NCI-H1105 treated with DMSO at 0.1 percent for 48 hours (cell line): ENCODE data around the gene RWDD1.
A peak's percentile ranks its signal among the peaks of the same experiment; 100 is the strongest.

Experiments used
- DNase-seq: peaks from one replicate; lab custom pipeline; 2025; lab: John Stamatoyannopoulos, UW

The RWDD1 gene

GRCh38 chr6:116615937-116616736, 44.8 kb downstream of the RWDD1 start, which contains the start of gene RSPH4A:
TSS of gene RSPH4A (plus strand) at chr6:116616479. CDS start at chr6:116616624, 145 bp downstream.
- DNase-seq = peak; percentile 99

GRCh38 chr6:116616737-116617053, 45.4 kb downstream of the RWDD1 start:
- peak; percentile 57 for DNase-seq

- DNase-seq = no peak
Measured at GRCh38 chr6:116624036-116624805, 52.9 kb downstream of the RWDD1 start.

- no peak for DNase-seq
Measured at GRCh38 chr6:116625872-116626271, 54.6 kb downstream of the RWDD1 start.

- no peak for DNase-seq
Measured at GRCh38 chr6:116629563-116629981, 58.3 kb downstream of the RWDD1 start.

GRCh38 chr6:116631379-116631990, 60.2 kb downstream of the RWDD1 start:
- DNase-seq = no peak

GRCh38 chr6:116633685-116634084, 62.4 kb downstream of the RWDD1 start:
- DNase-seq = no peak
